Parathyroid adenoma (tissue), 2 donors: Measurements from ENCODE around the gene DROSHA.

Experiments
- H2AFZ ChIP-seq: fragments of 300-600 bp; sonication (generic); one replicate; pipeline ENCODE4 v1.7.0; 2017; ENCODE audit warnings: antibody characterized with exemption, mild to moderate bottlenecking
- H3K27ac ChIP-seq: fragments of 300-600 bp; sonication (generic); one replicate; pipeline ENCODE4 v1.7.0; 2017
- H3K27me3 ChIP-seq: fragments of 300-600 bp; sonication (generic); one replicate; pipeline ENCODE4 v1.7.0; 2017; ENCODE audit warnings: low read length; ENCODE audit not compliant: control insufficient read depth, insufficient read depth
- H3K36me3 ChIP-seq: fragments of 300-600 bp; sonication (generic); one replicate; pipeline ENCODE4 v1.7.0; 2017; ENCODE audit warnings: low read length; ENCODE audit not compliant: control insufficient read depth, insufficient read depth
- H3K4me1 ChIP-seq: fragments of 300-600 bp; sonication (generic); one replicate; pipeline ENCODE4 v1.7.0; 2017; ENCODE audit warnings: control low read depth
- H3K4me2 ChIP-seq: fragments of 300-600 bp; sonication (generic); one replicate; pipeline ENCODE4 v1.7.0; 2017; ENCODE audit warnings: low read length
- H3K4me3 ChIP-seq: fragments of 300-600 bp; sonication (generic); one replicate; pipeline ENCODE4 v1.7.0; 2017; ENCODE audit warnings: low read depth, low read length
- H3K79me2 ChIP-seq: fragments of 300-600 bp; sonication (generic); one replicate; pipeline ENCODE4 v1.7.0; 2017; ENCODE audit warnings: control low read depth
- H3K9ac ChIP-seq: fragments of 300-600 bp; sonication (generic); one replicate; pipeline ENCODE4 v1.7.0; 2017; ENCODE audit warnings: mild to moderate bottlenecking
- H3K9me3 ChIP-seq: fragments of 300-600 bp; sonication (generic); one replicate; pipeline ENCODE4 v1.7.0; 2017; ENCODE audit warnings: low read length; ENCODE audit not compliant: control insufficient read depth
- TF ChIP-seq, protein P1 (sequence below): fragments of 300-600 bp; sonication (generic); IDR thresholded peaks from one replicate; pipeline ENCODE4 v1.7.0; 2017; ENCODE audit warnings: antibody characterized with exemption, mild to moderate bottlenecking
- donor health status: primary hyperparathyroidism.

The DROSHA gene

DNA sequence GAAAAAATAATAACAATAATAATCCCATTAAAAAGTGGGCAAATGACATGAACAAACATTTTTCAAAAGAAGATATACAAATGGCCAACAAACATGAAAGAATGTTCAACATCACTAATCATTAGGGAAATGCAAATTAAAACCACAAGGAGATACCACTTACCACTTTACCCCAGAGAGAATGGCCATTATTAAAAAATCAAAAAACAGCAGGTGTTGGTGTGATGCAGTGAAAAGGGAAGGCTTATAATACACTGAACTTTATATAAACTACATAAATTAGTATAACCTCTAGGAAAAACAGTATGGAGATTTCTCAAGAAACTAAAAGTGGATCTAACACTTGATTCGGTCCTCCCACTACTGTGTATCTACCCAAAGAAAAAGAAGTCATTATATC is 81.9 kb downstream of the DROSHA start:
- H3K36me3 ChIP-seq, result no peaks in the 10 kb centered on the region

DNA sequence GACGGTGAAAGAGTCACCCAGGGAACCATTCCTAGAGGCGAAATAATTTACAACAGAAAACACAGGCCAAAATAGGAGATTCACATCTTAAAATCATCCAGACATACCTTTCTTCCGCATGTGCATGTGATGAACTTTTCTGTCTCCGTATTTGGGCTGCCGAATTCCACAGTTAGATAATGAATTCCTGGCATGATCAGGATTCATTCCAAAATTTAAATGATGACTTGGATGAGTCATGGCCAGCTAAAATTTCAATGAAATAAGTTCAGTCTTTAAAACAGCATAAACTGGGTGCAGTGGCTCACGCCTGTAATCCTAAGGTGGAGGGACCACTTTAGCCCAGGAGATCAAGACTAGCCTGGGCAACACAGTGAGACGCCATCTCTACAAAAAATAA is 82.7 kb downstream of the DROSHA start:
- no peak overlapping the region for H3K4me3 ChIP-seq
- no peak overlapping the region for H3K9ac ChIP-seq
- no peaks in the 10 kb centered on the region for H3K4me1 ChIP-seq
- no peaks in the 10 kb centered on the region for H3K79me2 ChIP-seq
- H3K36me3 ChIP-seq, result no peaks in the 10 kb centered on the region
- H3K27me3 ChIP-seq, result no peaks in the 10 kb centered on the region
- no peak overlapping the region for H2AFZ ChIP-seq
- no peak overlapping the region for H3K4me2 ChIP-seq
- H3K27ac ChIP-seq, result no peak overlapping the region
- TF ChIP-seq, protein P1, sequence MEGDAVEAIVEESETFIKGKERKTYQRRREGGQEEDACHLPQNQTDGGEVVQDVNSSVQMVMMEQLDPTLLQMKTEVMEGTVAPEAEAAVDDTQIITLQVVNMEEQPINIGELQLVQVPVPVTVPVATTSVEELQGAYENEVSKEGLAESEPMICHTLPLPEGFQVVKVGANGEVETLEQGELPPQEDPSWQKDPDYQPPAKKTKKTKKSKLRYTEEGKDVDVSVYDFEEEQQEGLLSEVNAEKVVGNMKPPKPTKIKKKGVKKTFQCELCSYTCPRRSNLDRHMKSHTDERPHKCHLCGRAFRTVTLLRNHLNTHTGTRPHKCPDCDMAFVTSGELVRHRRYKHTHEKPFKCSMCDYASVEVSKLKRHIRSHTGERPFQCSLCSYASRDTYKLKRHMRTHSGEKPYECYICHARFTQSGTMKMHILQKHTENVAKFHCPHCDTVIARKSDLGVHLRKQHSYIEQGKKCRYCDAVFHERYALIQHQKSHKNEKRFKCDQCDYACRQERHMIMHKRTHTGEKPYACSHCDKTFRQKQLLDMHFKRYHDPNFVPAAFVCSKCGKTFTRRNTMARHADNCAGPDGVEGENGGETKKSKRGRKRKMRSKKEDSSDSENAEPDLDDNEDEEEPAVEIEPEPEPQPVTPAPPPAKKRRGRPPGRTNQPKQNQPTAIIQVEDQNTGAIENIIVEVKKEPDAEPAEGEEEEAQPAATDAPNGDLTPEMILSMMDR, result no peak
- no peaks in the 10 kb centered on the region for H3K9me3 ChIP-seq

More for the DNA sequence above, 81.9 kb downstream of the DROSHA start:
- no peaks in the 10 kb centered on the region for H3K4me1 ChIP-seq
- no peak overlapping the region for H2AFZ ChIP-seq
- H3K79me2 ChIP-seq, result no peaks in the 10 kb centered on the region
- no peaks in the 10 kb centered on the region for H3K27me3 ChIP-seq
- TF ChIP-seq, protein P1, result no peak
- no peak overlapping the region for H3K27ac ChIP-seq
- H3K9me3 ChIP-seq, result no peaks in the 10 kb centered on the region
- no peak overlapping the region for H3K9ac ChIP-seq
- H3K4me3 ChIP-seq, result no peak overlapping the region
- H3K4me2 ChIP-seq, result no peak overlapping the region

DNA sequence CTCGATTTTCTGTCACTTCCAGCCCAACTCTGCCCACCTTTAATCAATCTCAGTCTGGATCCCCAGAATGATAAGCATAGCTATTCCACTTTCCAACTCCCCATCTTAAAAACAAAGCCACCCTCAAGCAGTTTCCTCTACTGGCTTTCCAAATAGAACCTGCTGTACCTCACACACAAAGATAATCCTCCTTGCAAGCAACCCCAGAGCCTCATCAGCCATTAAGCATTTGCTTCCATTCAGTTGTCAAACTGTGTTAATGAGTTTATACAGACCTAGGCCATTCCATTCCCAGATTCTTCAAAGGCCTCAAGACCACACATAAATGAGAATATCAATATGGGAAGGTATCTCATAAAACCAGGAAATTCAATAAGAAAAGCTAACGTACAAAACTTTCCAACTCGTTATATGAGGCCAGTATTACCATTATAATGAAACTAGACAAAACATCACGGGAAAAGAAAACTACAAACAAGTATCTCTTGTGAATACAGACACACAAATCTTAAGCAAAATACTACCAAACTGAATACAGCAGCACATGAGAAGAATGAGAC is 86.8 kb downstream of the DROSHA start:
- Histone ChIP-seq H3K9me3 (no peaks in the 10 kb centered on the region), H3K4me3 (no peak overlapping the region), H3K9ac (no peak overlapping the region), H3K27ac (no peak overlapping the region), H2AFZ (no peak overlapping the region), H3K27me3 (no peaks in the 10 kb centered on the region), H3K4me2 (no peak overlapping the region), H3K4me1 (no peaks in the 10 kb centered on the region), H3K36me3 (no peaks in the 10 kb centered on the region), H3K79me2 (no peaks in the 10 kb centered on the region)
- TF ChIP-seq, protein P1, result no peak

DNA sequence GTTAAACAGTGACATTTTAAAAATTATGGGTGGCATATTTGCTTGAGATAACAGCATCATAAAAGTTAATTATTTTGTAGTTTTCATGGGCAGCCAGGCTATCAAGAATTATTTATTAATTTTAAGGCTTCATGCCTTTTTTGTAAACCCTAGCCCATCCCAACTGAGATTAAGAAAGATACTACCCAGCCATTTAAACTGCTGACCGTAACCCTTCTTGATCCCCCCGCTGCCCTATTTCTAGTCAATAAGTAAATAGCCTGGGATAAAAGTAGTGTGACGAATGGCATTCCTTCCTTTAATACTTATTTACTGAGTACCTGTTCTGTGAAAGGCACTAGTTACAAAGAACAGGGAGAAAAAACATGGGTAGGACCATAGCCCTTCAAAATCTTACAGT is 88.3 kb downstream of the DROSHA start:
- no peaks in the 10 kb centered on the region for H3K27me3 ChIP-seq

More for the DNA sequence above, 88.3 kb downstream of the DROSHA start:
- Histone ChIP-seq H3K36me3 (no peaks in the 10 kb centered on the region), H3K27ac (no peak overlapping the region), H3K9ac (no peak overlapping the region), H3K4me3 (no peak overlapping the region), H2AFZ (no peak overlapping the region), H3K4me1 (no peaks in the 10 kb centered on the region), H3K79me2 (no peaks in the 10 kb centered on the region), H3K9me3 (no peaks in the 10 kb centered on the region), H3K4me2 (no peak overlapping the region)
- TF ChIP-seq, protein P1, result no peak
